HG03045 (cell line): Measurements from ENCODE around the gene PDE3A.
"Not testable (repeated sequence)": the region's sequence is repeated elsewhere in the genome, so short reads cannot be mapped to it uniquely, and the experiment has no call there.

Experiments
- ATAC-seq: cut with Tn5 transposase; IDR thresholded peaks from one replicate; pipeline ENCODE4 v1.9.1; 2021; ENCODE audit warnings: mild to moderate bottlenecking, moderate library complexity; ENCODE audit not compliant: unreplicated experiment

PDE3A gene

GRCh38 chr12:20372326-20373096, 4.2 kb downstream of the PDE3A start:
- no peak for ATAC-seq

- no peak for ATAC-seq
Measured at GRCh38 chr12:20374795-20375194, 6.5 kb downstream of the PDE3A start.

GRCh38 chr12:20375560-20375959, 7.2 kb downstream of the PDE3A start:
- ATAC-seq, result no peak

- no peak for ATAC-seq
Measured at GRCh38 chr12:20376984-20377383, 8.6 kb downstream of the PDE3A start.

- ATAC-seq, result no peak
Measured at GRCh38 chr12:20377750-20378149, 9.4 kb downstream of the PDE3A start.

GRCh38 chr12:20382117-20382516, 13.8 kb downstream of the PDE3A start:
- no peak for ATAC-seq

GRCh38 chr12:20383612-20384011, 15.3 kb downstream of the PDE3A start:
- no peak for ATAC-seq

GRCh38 chr12:20384836-20385235, 16.5 kb downstream of the PDE3A start:
- ATAC-seq, result not testable (repeated sequence)

- no peak for ATAC-seq
Measured at GRCh38 chr12:20390846-20391245, 22.5 kb downstream of the PDE3A start.

- no peak for ATAC-seq
Measured at GRCh38 chr12:20392339-20392738, 24.0 kb downstream of the PDE3A start.

- no peak for ATAC-seq
Measured at GRCh38 chr12:20393707-20394106, 25.4 kb downstream of the PDE3A start.

- ATAC-seq, result no peak
Measured at GRCh38 chr12:20395791-20396550, 27.6 kb downstream of the PDE3A start.

- no peak for ATAC-seq
Measured at GRCh38 chr12:20398686-20399085, 30.3 kb downstream of the PDE3A start.

GRCh38 chr12:20400003-20400402, 31.7 kb downstream of the PDE3A start:
- ATAC-seq, result no peak

- ATAC-seq, result no peak
Measured at GRCh38 chr12:20403230-20403629, 34.9 kb downstream of the PDE3A start.

GRCh38 chr12:20404576-20405346, 36.4 kb downstream of the PDE3A start:
- no peak for ATAC-seq

- no peak for ATAC-seq
Measured at GRCh38 chr12:20409607-20410377, 41.5 kb downstream of the PDE3A start.

- no peak for ATAC-seq
Measured at GRCh38 chr12:20410734-20411133, 42.4 kb downstream of the PDE3A start.

- ATAC-seq, result no peak
Measured at GRCh38 chr12:20411345-20411744, 43.0 kb downstream of the PDE3A start.

- no peak for ATAC-seq
Measured at GRCh38 chr12:20415028-20415427, 46.7 kb downstream of the PDE3A start.

- no peak for ATAC-seq
Measured at GRCh38 chr12:20415641-20416040, 47.3 kb downstream of the PDE3A start.
